Hepatic stellate cell (primary cell): ENCODE data around the gene USP34.
A peak's percentile ranks its signal among the peaks of the same experiment; 100 is the strongest.

Experiments
- DNase-seq: peaks from one replicate; pipeline ENCODE4 v3.0.0; 2011; ENCODE audit warnings: low spot score

Gene USP34

GRCh38 chr2:61291851-61292575, 178.9 kb downstream of the USP34 start:
- no peak for DNase-seq

GRCh38 chr2:61288070-61288841, 182.6 kb downstream of the USP34 start:
- no peak for DNase-seq

- DNase-seq: no peak
Measured at GRCh38 chr2:61287254-61287653, 183.6 kb downstream of the USP34 start.

GRCh38 chr2:61283443-61284160, 187.3 kb downstream of the USP34 start:
- no peak for DNase-seq

- no peak for DNase-seq
Measured at GRCh38 chr2:61282104-61282590, 188.7 kb downstream of the USP34 start.

- DNase-seq: no peak
Measured at GRCh38 chr2:61281321-61281720, 189.6 kb downstream of the USP34 start.

GRCh38 chr2:61277756-61278155, 193.1 kb downstream of the USP34 start:
- no peak for DNase-seq

- DNase-seq: no peak
Measured at GRCh38 chr2:61275575-61276184, 195.2 kb downstream of the USP34 start.

GRCh38 chr2:61272421-61273070, 198.3 kb downstream of the USP34 start:
- DNase-seq: no peak

- no peak for DNase-seq
Measured at GRCh38 chr2:61268249-61268648, 202.6 kb downstream of the USP34 start.

- no peak for DNase-seq
Measured at GRCh38 chr2:61266632-61267505, 204.0 kb downstream of the USP34 start.

GRCh38 chr2:61263830-61264229, 207.1 kb downstream of the USP34 start:
- no peak for DNase-seq

GRCh38 chr2:61262699-61263098, 208.2 kb downstream of the USP34 start:
- DNase-seq: no peak

GRCh38 chr2:61257446-61257845, 213.4 kb downstream of the USP34 start:
- no peak for DNase-seq

GRCh38 chr2:61255580-61256437, 215.1 kb downstream of the USP34 start:
- peak; percentile 38 for DNase-seq

GRCh38 chr2:61254536-61254935, 216.4 kb downstream of the USP34 start:
- no peak for DNase-seq

- DNase-seq: no peak
Measured at GRCh38 chr2:61253136-61253535, 217.8 kb downstream of the USP34 start.

- DNase-seq: no peak
Measured at GRCh38 chr2:61252031-61252430, 218.9 kb downstream of the USP34 start.

- DNase-seq: no peak
Measured at GRCh38 chr2:61249521-61250071, 221.3 kb downstream of the USP34 start.
